H1 (cell line): ENCODE measurements around the gene CEP350. TPM values are rescaled to one million over a fixed set of nuclear protein-coding genes. Genes with fewer than 3 reads are reported as not detected.

Experiments used
- CHD2 ChIP-seq: IDR thresholded peaks from 2 replicates; pipeline ENCODE4 v1.6.1; 2012; ENCODE audit warnings: low read length, improper control_type of control experiment
- CHD7 ChIP-seq: fragments of 300-600 bp; sonication (generic); IDR thresholded peaks from 2 replicates; pipeline ENCODE4 v1.7.1; 2012; ENCODE audit warnings: low read length, moderate library complexity, mild to moderate bottlenecking, inconsistent platforms; ENCODE audit not compliant: insufficient replicate concordance
- FOSL1 ChIP-seq: IDR thresholded peaks from 2 replicates; pipeline ENCODE4 v1.6.1; 2011; ENCODE audit warnings: mild to moderate bottlenecking, low read depth, low read length, moderate library complexity; ENCODE audit not compliant: insufficient read depth
- GTF2F1 ChIP-seq: IDR thresholded peaks from 2 replicates; pipeline ENCODE4 v1.6.1; 2012; ENCODE audit warnings: low read depth, low read length, improper control_type of control experiment, borderline replicate concordance
- MAX ChIP-seq: IDR thresholded peaks from 2 replicates; pipeline ENCODE4 v1.6.1; 2012; ENCODE audit warnings: inconsistent platforms
- NRF1 ChIP-seq: IDR thresholded peaks from 2 replicates; pipeline ENCODE4 v1.6.1; 2011; ENCODE audit warnings: mild to moderate bottlenecking, low read depth, low read length, improper control_type of control experiment
- PHF8 ChIP-seq: fragments of 200-600 bp; sonication (generic); conservative IDR thresholded peaks from 2 replicates; pipeline ENCODE4 v1.7.1; 2012; ENCODE audit warnings: low read depth, mild to moderate bottlenecking, inconsistent platforms, low read length, moderate library complexity
- POLR2AphosphoS5 ChIP-seq: IDR thresholded peaks from 2 replicates; pipeline ENCODE4 v1.6.1; 2011; ENCODE audit warnings: low read depth, low read length
- POU5F1 ChIP-seq: IDR thresholded peaks from 2 replicates; pipeline ENCODE4 v1.6.1; 2011; ENCODE audit warnings: low read depth, mild to moderate bottlenecking, low read length, moderate library complexity
- RXRA ChIP-seq: IDR thresholded peaks from 2 replicates; pipeline ENCODE4 v1.6.1; 2011; ENCODE audit warnings: low read depth, mild to moderate bottlenecking, low read length, moderate library complexity; ENCODE audit not compliant: insufficient read depth
- SIX5 ChIP-seq: IDR thresholded peaks from 2 replicates; pipeline ENCODE4 v1.6.1; 2011; ENCODE audit warnings: mild to moderate bottlenecking, low read depth, low read length
- TAF7 ChIP-seq: optimal IDR thresholded peaks from 2 replicates; pipeline ENCODE3; 2011; ENCODE audit warnings: low read depth, mild to moderate bottlenecking, inconsistent platforms, low read length, moderate library complexity, borderline replicate concordance
- TCF12 ChIP-seq: IDR thresholded peaks from 2 replicates; pipeline ENCODE4 v1.6.1; 2011; ENCODE audit warnings: low read depth, mild to moderate bottlenecking, low read length
- polyA plus RNA-seq, 7 experiments: library from polyadenylated mRNA; depleted of rRNA in 3 of 7; stranded (reverse) in 5 of 7; unstranded in 2 of 7; fragments of >200 nt in 5 of 7; fragments of 200-250 nt in 2 of 7; gene quantifications; 1 replicate in 5 of 7; 2 replicates in 1 of 7; 4 replicates in 1 of 7; pipeline versions ENCODE4 v1.2.1 to v1.2.3, GENCODE V29; 2011 to 2013; ENCODE audit warnings: missing spikeins in 2 of 7, mixed read lengths in 2 of 7
- total RNA-seq: library from RNA; stranded (reverse); fragmentation: NEBNext Ultra II Directional; extraction: Animal tissue kit (Norgen Biotek cat#: 25700); gene quantifications from 2 replicates; pipeline ENCODE4 v1.2.1, GENCODE V29; 2021

The CEP350 gene
- total and polyA plus RNA-seq, 2 of the 8 experiments (the other 6 are each of a cell fraction or from before 2014, with no cell fraction given): 5.6 to 39.4 TPM

GRCh38 chr1:179984942-179985341 lies 30.3 kb downstream of the CEP350 start (continued):
- TF ChIP-seq CHD7 (no peak), GTF2F1 (no peak), POLR2AphosphoS5 (no peak), FOSL1 (no peak), TCF12 (no peak), TAF7 (no peak), PHF8 (no peak), RXRA (no peak), MAX (no peak), SIX5 (no peak), NRF1 (no peak), POU5F1 (no peak), CHD2 (no peak)
